Fibroblast of lung (primary cell): ENCODE results near the gene IDNK. TPM values are rescaled to one million over a fixed set of nuclear protein-coding genes. Genes with fewer than 3 reads are reported as not detected.

Source experiments
- DNase-seq, 2 donors: peaks; one replicate each; pipeline versions ENCODE4 v3.0.0 to v3.0.0-alpha.2; 2010; ENCODE audit warnings: low read depth in 2 of 2
- H2AFZ ChIP-seq: 2 replicates; pipeline ENCODE4 v1.5.1; 2012; ENCODE audit warnings: low read length, control low read depth, inconsistent platforms
- H3K27ac ChIP-seq: 2 replicates; pipeline ENCODE4 v1.5.1; 2011; ENCODE audit warnings: low read length, control low read depth; ENCODE audit not compliant: insufficient read depth
- H3K27me3 ChIP-seq: 2 replicates; pipeline ENCODE4 v1.5.1; 2011; ENCODE audit warnings: mild to moderate bottlenecking, low read length; ENCODE audit not compliant: control insufficient read depth, insufficient read depth
- H3K36me3 ChIP-seq: 2 replicates; pipeline ENCODE4 v1.5.1; 2011; ENCODE audit warnings: low read length; ENCODE audit not compliant: control insufficient read depth, insufficient read depth
- H3K4me1 ChIP-seq: 2 replicates; pipeline ENCODE4 v1.5.1; 2011; ENCODE audit warnings: low read length; ENCODE audit not compliant: control insufficient read depth, insufficient read depth; ENCODE audit errors: extremely low read depth
- H3K4me2 ChIP-seq: 2 replicates; pipeline ENCODE4 v1.5.1; 2011; ENCODE audit warnings: low read length, control low read depth; ENCODE audit not compliant: insufficient read depth; ENCODE audit errors: extremely low read depth
- H3K4me3 ChIP-seq, 4 experiments: fragments of 200-600 bp in 1 of 4; sonication (generic) in 1 of 4; replicated peaks in 1 of 4; 2 replicates each; pipeline ENCODE4 v1.5.1; 2011 to 2016; ENCODE audit warnings: low read length in 4 of 4, low read depth in 3 of 4, mild to moderate bottlenecking in 3 of 4, control low read depth in 2 of 4, inconsistent platforms in 1 of 4, mixed read lengths in 1 of 4; ENCODE audit not compliant: insufficient read depth in 1 of 4; ENCODE audit errors: control extremely low read depth in 1 of 4
- H3K79me2 ChIP-seq: 2 replicates; pipeline ENCODE4 v1.5.1; 2012; ENCODE audit warnings: mild to moderate bottlenecking, low read length, inconsistent platforms; ENCODE audit not compliant: control insufficient read depth, insufficient read depth
- H3K9ac ChIP-seq: 2 replicates; pipeline ENCODE4 v1.5.1; 2011; ENCODE audit warnings: mild to moderate bottlenecking, low read length, control low read depth; ENCODE audit not compliant: insufficient read depth
- H3K9me3 ChIP-seq: 2 replicates; pipeline ENCODE4 v1.5.1; 2012; ENCODE audit warnings: low read depth, low read length; ENCODE audit not compliant: control insufficient read depth, insufficient read depth
- H4K20me1 ChIP-seq: 2 replicates; pipeline ENCODE4 v1.5.1; 2011; ENCODE audit warnings: low read length; ENCODE audit not compliant: control insufficient read depth, insufficient read depth; ENCODE audit errors: extremely low read depth
- EZH2 ChIP-seq: IDR thresholded peaks from 2 replicates; pipeline ENCODE4 v1.5.1; 2012; ENCODE audit warnings: low read length, control low read depth, mild to moderate bottlenecking; ENCODE audit errors: missing control alignments
- polyA plus RNA-seq, 2 donors: library from polyadenylated mRNA; depleted of rRNA in 1 of 2; stranded (reverse) in 1 of 2; unstranded in 1 of 2; fragments of >200 nt; gene quantifications; 2 replicates each; pipeline ENCODE4 v1.2.1, GENCODE V29; 2011 to 2012; ENCODE audit warnings: missing spikeins in 1 of 2
- total RNA-seq: library from RNA; depleted of rRNA; stranded (reverse); fragments of >200 nt; gene quantifications from 2 replicates; pipeline ENCODE4 v1.2.1, GENCODE V29; 2014
- TF ChIP-seq, protein P1 (sequence below), 2 donors: IDR thresholded peaks in 1 of 2; conservative IDR thresholded peaks in 1 of 2; 1 replicate in 1 of 2; 2 replicates in 1 of 2; pipeline ENCODE4 v1.5.1; 2011 to 2012; ENCODE audit warnings: low read length in 2 of 2, control low read depth in 1 of 2, inconsistent platforms in 1 of 2, low read depth in 1 of 2, mild to moderate bottlenecking in 1 of 2

The IDNK gene
- total and polyA plus RNA-seq, 2 donors (not counting 1 experiment from before 2014, with no cell fraction given), result 4.5 to 7.8 TPM

DNA sequence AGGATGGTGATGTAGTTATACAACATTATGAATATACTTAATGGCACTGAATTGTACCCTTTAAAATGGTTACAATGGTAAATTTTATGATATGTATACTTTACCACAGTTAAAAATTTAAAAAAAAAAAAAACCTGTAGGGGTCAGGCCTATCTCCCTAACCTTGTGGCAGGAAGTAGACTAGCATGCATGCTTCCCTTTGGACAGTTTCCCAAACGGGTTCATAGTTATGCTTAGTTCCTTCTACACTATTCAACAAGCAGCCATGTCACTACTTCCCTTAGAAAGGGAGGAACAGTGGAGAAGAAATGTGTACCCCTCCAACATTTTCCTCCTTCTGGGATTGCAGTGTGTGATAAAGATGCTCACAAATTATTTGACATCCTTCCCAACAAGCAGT lies 32.5 kb downstream of the IDNK start:
- no peak for TF ChIP-seq EZH2
- TF ChIP-seq, protein P1, sequence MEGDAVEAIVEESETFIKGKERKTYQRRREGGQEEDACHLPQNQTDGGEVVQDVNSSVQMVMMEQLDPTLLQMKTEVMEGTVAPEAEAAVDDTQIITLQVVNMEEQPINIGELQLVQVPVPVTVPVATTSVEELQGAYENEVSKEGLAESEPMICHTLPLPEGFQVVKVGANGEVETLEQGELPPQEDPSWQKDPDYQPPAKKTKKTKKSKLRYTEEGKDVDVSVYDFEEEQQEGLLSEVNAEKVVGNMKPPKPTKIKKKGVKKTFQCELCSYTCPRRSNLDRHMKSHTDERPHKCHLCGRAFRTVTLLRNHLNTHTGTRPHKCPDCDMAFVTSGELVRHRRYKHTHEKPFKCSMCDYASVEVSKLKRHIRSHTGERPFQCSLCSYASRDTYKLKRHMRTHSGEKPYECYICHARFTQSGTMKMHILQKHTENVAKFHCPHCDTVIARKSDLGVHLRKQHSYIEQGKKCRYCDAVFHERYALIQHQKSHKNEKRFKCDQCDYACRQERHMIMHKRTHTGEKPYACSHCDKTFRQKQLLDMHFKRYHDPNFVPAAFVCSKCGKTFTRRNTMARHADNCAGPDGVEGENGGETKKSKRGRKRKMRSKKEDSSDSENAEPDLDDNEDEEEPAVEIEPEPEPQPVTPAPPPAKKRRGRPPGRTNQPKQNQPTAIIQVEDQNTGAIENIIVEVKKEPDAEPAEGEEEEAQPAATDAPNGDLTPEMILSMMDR (conservative IDR thresholded peaks at IDR 0.05 in 1 of 2, IDR thresholded peaks at IDR 0.05 in 1 of 2; ENCODE audit: low read depth in 1 of 2, low read length in 2 of 2), result no peak
- no peak for DNase-seq

DNA sequence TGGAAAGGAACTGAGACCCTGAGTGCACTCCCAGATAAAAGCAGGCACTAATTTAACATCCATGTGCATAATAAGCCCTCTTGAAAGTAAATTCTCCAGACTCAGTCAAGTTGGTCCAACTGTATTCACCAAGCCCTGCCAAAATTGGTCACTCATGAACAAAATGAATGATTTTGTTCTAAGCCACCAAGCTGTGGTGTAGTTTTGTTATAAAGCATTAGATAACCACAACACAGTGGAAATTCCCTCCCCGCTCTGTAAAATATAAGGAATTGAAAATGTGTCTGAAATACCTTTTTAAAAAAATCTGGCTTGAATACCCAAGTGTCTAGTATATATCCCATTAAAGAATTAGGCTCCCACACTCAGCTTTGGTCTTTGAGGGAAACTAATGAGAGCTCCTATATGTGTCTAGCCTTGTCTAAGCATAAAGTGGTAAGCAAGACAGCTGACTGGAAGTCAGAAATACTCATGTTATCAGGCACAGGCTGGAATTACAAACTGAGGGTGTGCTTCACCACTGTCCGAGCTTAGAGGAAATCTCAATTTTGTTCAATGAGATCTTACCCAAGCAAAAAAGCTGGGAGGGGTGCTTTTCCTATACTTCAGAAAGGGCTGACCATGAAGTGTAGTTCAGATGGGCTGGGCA lies 33.2 kb downstream of the IDNK start:
- H3K9ac ChIP-seq, result no peak overlapping the region
- H3K27me3 ChIP-seq, result no peaks in the 10 kb centered on the region
- H3K4me3 ChIP-seq, result no peak overlapping the region
- no peak overlapping the region for H3K4me2 ChIP-seq
- no peaks in the 10 kb centered on the region for H3K4me1 ChIP-seq
- DNase-seq, result no peak
- H2AFZ ChIP-seq, result no peak overlapping the region
- H3K36me3 ChIP-seq, result peaks cover 3% of the 10 kb centered on the region
- no peaks in the 10 kb centered on the region for H3K79me2 ChIP-seq
- H3K9me3 ChIP-seq, result no peaks in the 10 kb centered on the region
- no peak overlapping the region for H3K27ac ChIP-seq
- no peaks in the 10 kb centered on the region for H4K20me1 ChIP-seq
- TF ChIP-seq EZH2, result no peak
- TF ChIP-seq, protein P1 (conservative IDR thresholded peaks at IDR 0.05 in 1 of 2, IDR thresholded peaks at IDR 0.05 in 1 of 2; ENCODE audit: low read depth in 1 of 2, low read length in 2 of 2), result no peak

More for the DNA sequence above, 32.5 kb downstream of the IDNK start:
- H3K4me3 ChIP-seq, result no peak overlapping the region
- no peaks in the 10 kb centered on the region for H3K9me3 ChIP-seq
- H3K27me3 ChIP-seq, result no peaks in the 10 kb centered on the region
- H2AFZ ChIP-seq, result no peak overlapping the region
- H3K4me2 ChIP-seq, result no peak overlapping the region
- H4K20me1 ChIP-seq, result no peaks in the 10 kb centered on the region
- H3K27ac ChIP-seq, result no peak overlapping the region
- no peak overlapping the region for H3K9ac ChIP-seq
- no peaks in the 10 kb centered on the region for H3K79me2 ChIP-seq
- H3K36me3 ChIP-seq, result peaks cover 2% of the 10 kb centered on the region
- no peaks in the 10 kb centered on the region for H3K4me1 ChIP-seq

DNA sequence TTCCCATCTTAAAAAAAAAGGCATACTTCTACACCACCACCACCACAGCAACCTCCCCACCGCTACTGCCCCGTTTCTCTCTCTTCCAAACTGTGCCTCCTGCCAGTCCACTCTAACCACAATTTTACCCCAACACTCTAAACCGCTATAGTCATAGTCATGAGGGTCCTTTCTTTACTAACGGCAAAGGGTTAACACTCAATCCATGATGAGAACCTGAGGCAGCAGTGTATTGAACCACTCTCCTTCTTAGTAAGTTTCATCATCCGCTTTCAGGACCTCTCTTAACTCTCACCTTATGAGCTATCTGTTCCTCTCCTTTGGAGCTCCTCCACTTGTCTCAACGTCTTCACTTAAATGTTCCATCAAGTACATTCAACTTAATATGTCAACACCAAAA lies 34.0 kb downstream of the IDNK start:
- peaks cover 3% of the 10 kb centered on the region for H3K36me3 ChIP-seq
- no peak overlapping the region for H3K27ac ChIP-seq

More for the DNA sequence above, 34.0 kb downstream of the IDNK start:
- H2AFZ ChIP-seq, result no peak overlapping the region
- H3K9me3 ChIP-seq, result no peaks in the 10 kb centered on the region
- no peaks in the 10 kb centered on the region for H3K4me1 ChIP-seq
- H4K20me1 ChIP-seq, result no peaks in the 10 kb centered on the region
- H3K27me3 ChIP-seq, result no peaks in the 10 kb centered on the region
- H3K4me3 ChIP-seq, result no peak overlapping the region
- no peak overlapping the region for H3K9ac ChIP-seq
- no peaks in the 10 kb centered on the region for H3K79me2 ChIP-seq
- no peak overlapping the region for H3K4me2 ChIP-seq
- DNase-seq, result no peak
- TF ChIP-seq, protein P1 (conservative IDR thresholded peaks at IDR 0.05 in 1 of 2, IDR thresholded peaks at IDR 0.05 in 1 of 2; ENCODE audit: low read depth in 1 of 2, low read length in 2 of 2), result no peak
- no peak for TF ChIP-seq EZH2
